Esophagus squamous epithelium (tissue), 4 donors: ENCODE results near the gene ATG4B.
"Not testable (repeated sequence)": the region's sequence is repeated elsewhere in the genome, so short reads cannot be mapped to it uniquely, and the experiment has no call there.

Experiments
- POLR2A ChIP-seq, 4 donors: fragments of 450-650 bp; IDR thresholded peaks; one replicate each; pipeline ENCODE4 v1.6.1; 2017; ENCODE audit warnings: antibody characterized with exemption in 4 of 4, mild to moderate bottlenecking in 4 of 4, moderate library complexity in 3 of 4
- TF ChIP-seq, protein P1 (sequence below), 6 experiments: fragments of 450-650 bp in 4 of 6; fragments of 200-600 bp in 2 of 6; sonication (generic) in 2 of 6; IDR thresholded peaks; one replicate each; pipeline ENCODE4 v1.5.1; 2016 to 2019; ENCODE audit warnings: antibody characterized with exemption in 6 of 6, mild to moderate bottlenecking in 4 of 6, moderate library complexity in 4 of 6

GRCh38 chr2:241590496-241591455, 46.7 kb upstream of the ATG4B start:
- TF ChIP-seq, protein P1, sequence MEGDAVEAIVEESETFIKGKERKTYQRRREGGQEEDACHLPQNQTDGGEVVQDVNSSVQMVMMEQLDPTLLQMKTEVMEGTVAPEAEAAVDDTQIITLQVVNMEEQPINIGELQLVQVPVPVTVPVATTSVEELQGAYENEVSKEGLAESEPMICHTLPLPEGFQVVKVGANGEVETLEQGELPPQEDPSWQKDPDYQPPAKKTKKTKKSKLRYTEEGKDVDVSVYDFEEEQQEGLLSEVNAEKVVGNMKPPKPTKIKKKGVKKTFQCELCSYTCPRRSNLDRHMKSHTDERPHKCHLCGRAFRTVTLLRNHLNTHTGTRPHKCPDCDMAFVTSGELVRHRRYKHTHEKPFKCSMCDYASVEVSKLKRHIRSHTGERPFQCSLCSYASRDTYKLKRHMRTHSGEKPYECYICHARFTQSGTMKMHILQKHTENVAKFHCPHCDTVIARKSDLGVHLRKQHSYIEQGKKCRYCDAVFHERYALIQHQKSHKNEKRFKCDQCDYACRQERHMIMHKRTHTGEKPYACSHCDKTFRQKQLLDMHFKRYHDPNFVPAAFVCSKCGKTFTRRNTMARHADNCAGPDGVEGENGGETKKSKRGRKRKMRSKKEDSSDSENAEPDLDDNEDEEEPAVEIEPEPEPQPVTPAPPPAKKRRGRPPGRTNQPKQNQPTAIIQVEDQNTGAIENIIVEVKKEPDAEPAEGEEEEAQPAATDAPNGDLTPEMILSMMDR (IDR thresholded peaks at IDR 0.05): not testable (repeated sequence)
- TF ChIP-seq POLR2A (IDR thresholded peaks at IDR 0.05): not testable (repeated sequence)
